Mesendoderm (in vitro differentiated cells): ENCODE measurements around the gene CDK11B.

ENCODE experiments used
- DNase-seq: peaks from one replicate; pipeline ENCODE4 v3.0.0; 2013
- H2AK5ac ChIP-seq: 2 replicates; pipeline ENCODE4 v1.6.1; 2013; ENCODE audit warnings: low read length, inconsistent platforms
- H2BK120ac ChIP-seq: 2 replicates; pipeline ENCODE4 v1.6.1; 2013; ENCODE audit warnings: low read depth, mild to moderate bottlenecking, low read length, moderate library complexity, mixed read lengths
- H2BK15ac ChIP-seq: replicated peaks from 2 replicates; pipeline ENCODE4 v1.6.1; 2013; ENCODE audit warnings: low read depth, mild to moderate bottlenecking, moderate library complexity
- H2BK5ac ChIP-seq: 2 replicates; pipeline ENCODE4 v1.6.1; 2013; ENCODE audit warnings: low read length, inconsistent platforms
- H3K18ac ChIP-seq: 2 replicates; pipeline ENCODE4 v1.6.1; 2013; ENCODE audit warnings: mild to moderate bottlenecking, low read length, mixed read lengths
- H3K23ac ChIP-seq: one replicate; pipeline ENCODE4 v1.6.1; 2013; ENCODE audit warnings: low read length
- H3K27ac ChIP-seq: 2 replicates; pipeline ENCODE4 v1.5.1; 2013; ENCODE audit warnings: low read depth, mild to moderate bottlenecking, inconsistent platforms, low read length, moderate library complexity
- H3K27me3 ChIP-seq: 2 replicates; pipeline ENCODE4 v1.6.1; 2013; ENCODE audit warnings: low read length, control low read depth, mild to moderate bottlenecking, inconsistent platforms; ENCODE audit not compliant: insufficient read depth, poor library complexity
- H3K36me3 ChIP-seq: 2 replicates; pipeline ENCODE4 v1.6.1; 2013; ENCODE audit warnings: low read length, inconsistent platforms; ENCODE audit not compliant: control insufficient read depth, insufficient read depth
- H3K4ac ChIP-seq: one replicate; pipeline ENCODE4 v1.6.1; 2013; ENCODE audit warnings: low read depth, mild to moderate bottlenecking, low read length, moderate library complexity
- H3K4me1 ChIP-seq: 2 replicates; pipeline ENCODE4 v1.6.1; 2013; ENCODE audit warnings: low read depth, low read length, inconsistent platforms; ENCODE audit not compliant: control insufficient read depth
- H3K4me2 ChIP-seq: 2 replicates; pipeline ENCODE4 v1.6.1; 2013; ENCODE audit warnings: low read length
- H3K4me3 ChIP-seq: 2 replicates; pipeline ENCODE4 v1.5.1; 2013; ENCODE audit warnings: mild to moderate bottlenecking, low read length
- H3K56ac ChIP-seq: one replicate; pipeline ENCODE4 v1.6.1; 2013; ENCODE audit warnings: low read length
- H3K79me1 ChIP-seq: 2 replicates; pipeline ENCODE4 v1.6.1; 2013; ENCODE audit warnings: low read length, inconsistent platforms
- H3K79me2 ChIP-seq: 2 replicates; pipeline ENCODE4 v1.6.1; 2013; ENCODE audit warnings: mild to moderate bottlenecking, low read length; ENCODE audit not compliant: control insufficient read depth, insufficient read depth
- H3K9ac ChIP-seq: 2 replicates; pipeline ENCODE4 v1.6.1; 2013; ENCODE audit warnings: low read length, inconsistent platforms
- H4K5ac ChIP-seq: one replicate; pipeline ENCODE4 v1.6.1; 2013; ENCODE audit warnings: low read length
- H4K8ac ChIP-seq: one replicate; pipeline ENCODE4 v1.6.1; 2013; ENCODE audit warnings: low read depth, mild to moderate bottlenecking, control low read depth, low read length, moderate library complexity
- WGBS: extraction: QIAGEN DNeasy Blood & Tissue Kit; methylation state at CpG from one replicate; pipeline ENCODE4 v1.1.7; 2013; ENCODE audit warnings: low lambda C conversion rate, missing lambda C conversion rate; ENCODE audit not compliant: insufficient coverage; ENCODE audit errors: extremely low coverage; 5-methylcytosine and 5-hydroxymethylcytosine counted together

Gene CDK11B

DNA sequence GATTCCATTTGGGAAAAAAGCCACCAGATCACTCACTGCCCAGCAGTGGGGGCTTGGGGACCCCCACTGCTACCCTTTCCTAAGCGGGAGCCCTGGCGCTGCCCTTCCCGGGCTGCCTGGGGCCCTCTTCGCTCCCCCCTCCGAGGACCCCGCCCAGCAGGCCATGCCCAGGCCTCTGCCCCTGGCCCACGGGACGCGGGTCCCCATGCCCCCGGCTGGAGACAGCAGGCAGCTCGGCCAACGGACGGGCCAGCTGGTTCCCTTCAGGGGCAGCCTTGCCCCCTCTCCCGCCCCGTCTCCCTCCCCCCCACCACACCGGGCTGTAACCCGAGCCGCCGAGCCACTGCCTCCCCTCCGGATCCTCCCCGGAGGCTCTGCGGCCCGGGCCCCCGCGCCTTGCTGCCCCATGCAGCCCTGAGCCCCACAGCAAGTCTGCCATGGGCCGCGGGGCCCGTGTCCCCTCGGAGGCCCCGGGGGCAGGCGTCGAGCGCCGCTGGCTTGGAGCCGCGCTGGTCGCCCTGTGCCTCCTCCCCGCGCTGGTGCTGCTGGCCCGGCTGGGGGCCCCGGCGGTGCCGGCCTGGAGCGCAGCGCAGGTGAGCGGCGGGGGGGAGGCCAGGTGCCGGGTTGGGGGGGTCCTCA is 26.9 kb downstream of the CDK11B start, which contains the start of gene MMP23B:
MMP23B (plus strand) TSS at position 392 of the 639 bp plus-strand sequence; CDS start at position 438, 46 bp downstream.
- peak within 1 kb of the TSS; percentile 19 for H3K4ac ChIP-seq
- WGBS: no CpG with 5 or more reads among the region's 48 CpGs
- H3K79me1 ChIP-seq: no peaks in the 10 kb centered on the region
- H3K23ac ChIP-seq: no peak within 1 kb of the TSS
- no peak within 1 kb of the TSS for H2BK15ac ChIP-seq
- peaks cover 2% of the 10 kb centered on the region for H3K27me3 ChIP-seq
- H3K79me2 ChIP-seq: no peaks in the 10 kb centered on the region
- no peak within 1 kb of the TSS for H4K8ac ChIP-seq
- no peak within 1 kb of the TSS for H2AK5ac ChIP-seq
- no peak within 1 kb of the TSS for H2BK5ac ChIP-seq
- peak within 1 kb of the TSS; percentile 59 for H3K9ac ChIP-seq
- no peak within 1 kb of the TSS for H3K27ac ChIP-seq
- peak; percentile 54 for DNase-seq
- peak within 1 kb of the TSS; percentile 50 for H3K56ac ChIP-seq
- peak within 1 kb of the TSS; percentile 82 for H3K18ac ChIP-seq
- H3K4me2 ChIP-seq: no peak within 1 kb of the TSS
- H3K4me3 ChIP-seq: no peak within 1 kb of the TSS
- H2BK120ac ChIP-seq: no peak within 1 kb of the TSS
- no peaks in the 10 kb centered on the region for H3K36me3 ChIP-seq
- no peak within 1 kb of the TSS for H4K5ac ChIP-seq
- H3K4me1 ChIP-seq: no peaks in the 10 kb centered on the region

- peak; percentile 46 for DNase-seq
- no CpG with 5 or more reads among the region's 79 CpGs for WGBS
- Histone ChIP-seq H2BK120ac (no peak overlapping the region), H3K4me1 (no peaks in the 10 kb centered on the region), H3K18ac (peak overlapping the region; percentile 82), H3K27me3 (peaks cover 2% of the 10 kb centered on the region), H3K23ac (no peak overlapping the region), H2BK15ac (no peak overlapping the region), H2AK5ac (no peak overlapping the region), H3K79me1 (no peaks in the 10 kb centered on the region), H3K9ac (peak overlapping the region; percentile 54), H3K56ac (peak overlapping the region; percentile 49), H2BK5ac (no peak overlapping the region), H4K5ac (no peak overlapping the region), H3K4ac (peak overlapping the region; percentile 19), H3K27ac (no peak overlapping the region), H3K4me3 (no peak overlapping the region), H4K8ac (no peak overlapping the region), H3K36me3 (no peaks in the 10 kb centered on the region), H3K4me2 (no peak overlapping the region), H3K79me2 (no peaks in the 10 kb centered on the region)
These were observed 27.6 kb downstream of the CDK11B start for GRCh38 chr1:1630965-1631781.

DNA sequence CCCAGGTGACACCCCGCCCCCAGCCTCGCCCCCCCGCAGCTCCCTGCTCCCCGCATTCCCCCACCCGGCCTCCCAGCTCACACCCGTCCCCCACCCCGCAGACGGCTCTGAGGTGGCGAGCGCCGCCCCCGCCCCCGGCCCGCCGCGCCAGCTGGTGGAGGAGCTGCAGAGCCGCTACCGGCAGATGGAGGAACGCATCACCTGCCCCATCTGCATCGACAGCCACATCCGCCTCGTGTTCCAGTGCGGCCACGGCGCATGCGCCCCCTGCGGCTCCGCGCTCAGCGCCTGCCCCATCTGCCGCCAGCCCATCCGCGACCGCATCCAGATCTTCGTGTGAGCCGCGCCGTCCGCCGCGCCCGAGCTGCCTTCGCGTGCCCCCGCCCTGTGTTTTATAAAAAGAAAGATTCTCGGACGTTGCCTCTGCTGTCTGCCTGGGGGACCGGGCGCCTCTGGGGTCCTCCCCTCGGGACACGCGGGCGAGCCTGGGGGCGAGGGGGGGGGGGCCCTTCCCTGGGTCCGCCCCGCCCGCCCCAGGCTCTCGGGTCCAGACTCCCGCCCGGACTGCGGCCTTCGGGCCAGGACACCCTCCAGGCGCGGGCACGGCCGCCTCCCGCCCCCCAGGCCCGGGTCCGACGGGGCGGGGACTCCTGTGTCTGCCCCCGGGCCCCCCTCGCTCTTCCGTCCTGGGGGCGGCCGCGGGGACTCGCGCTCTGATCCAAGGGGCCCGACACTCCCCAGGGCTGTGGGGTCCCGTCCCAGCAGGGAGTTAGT is 28.4 kb downstream of the CDK11B start:
- no peak overlapping the region for H2BK5ac ChIP-seq
- H3K56ac ChIP-seq: peak overlapping the region; percentile 60
- peak overlapping the region; percentile 6 for H3K27ac ChIP-seq
- no peaks in the 10 kb centered on the region for H3K4me1 ChIP-seq
- no peak overlapping the region for H3K23ac ChIP-seq
- H4K5ac ChIP-seq: no peak overlapping the region
- H3K27me3 ChIP-seq: peaks cover 2% of the 10 kb centered on the region
- no peak overlapping the region for H2BK15ac ChIP-seq
- no peak overlapping the region for H4K8ac ChIP-seq
- no peaks in the 10 kb centered on the region for H3K36me3 ChIP-seq
- no peak overlapping the region for H2BK120ac ChIP-seq
- peak overlapping the region; percentile 19 for H3K4ac ChIP-seq
- WGBS: no CpG with 5 or more reads among the region's 81 CpGs
- no peak overlapping the region for H3K4me2 ChIP-seq
- no peaks in the 10 kb centered on the region for H3K79me1 ChIP-seq
- no peak overlapping the region for H3K4me3 ChIP-seq
- no peak overlapping the region for H2AK5ac ChIP-seq
- peak; percentile 97 for DNase-seq
- peak overlapping the region; percentile 42 for H3K18ac ChIP-seq
- H3K9ac ChIP-seq: no peak overlapping the region
- H3K79me2 ChIP-seq: no peaks in the 10 kb centered on the region

- Histone ChIP-seq H2BK120ac (no peak overlapping the region), H3K4ac (no peak overlapping the region), H3K27ac (peak overlapping the region; percentile 33), H2BK15ac (no peak overlapping the region), H3K23ac (no peak overlapping the region), H3K4me3 (peak overlapping the region; percentile 43), H2AK5ac (no peak overlapping the region), H3K9ac (peak overlapping the region; percentile 79), H3K4me2 (peak overlapping the region; percentile 62), H3K4me1 (no peaks in the 10 kb centered on the region), H2BK5ac (no peak overlapping the region), H3K79me1 (no peaks in the 10 kb centered on the region), H4K8ac (no peak overlapping the region), H3K36me3 (no peaks in the 10 kb centered on the region), H4K5ac (no peak overlapping the region), H3K56ac (peak overlapping the region; percentile 87), H3K79me2 (no peaks in the 10 kb centered on the region), H3K27me3 (peaks cover 2% of the 10 kb centered on the region), H3K18ac (peak overlapping the region; percentile 42)
- DNase-seq: peak; percentile 83
- no CpG with 5 or more reads among the region's 48 CpGs for WGBS
These were observed 29.2 kb downstream of the CDK11B start for GRCh38 chr1:1629430-1630190.

- peak overlapping the region; percentile 43 for H3K4me3 ChIP-seq
- no peak overlapping the region for H2AK5ac ChIP-seq
- no peaks in the 10 kb centered on the region for H3K79me2 ChIP-seq
- WGBS: no CpG with 5 or more reads among the region's 53 CpGs
- H3K27me3 ChIP-seq: peaks cover 2% of the 10 kb centered on the region
- peak overlapping the region; percentile 42 for H3K18ac ChIP-seq
- H4K8ac ChIP-seq: no peak overlapping the region
- peak overlapping the region; percentile 62 for H3K4me2 ChIP-seq
- peak overlapping the region; percentile 79 for H3K9ac ChIP-seq
- H3K4me1 ChIP-seq: no peaks in the 10 kb centered on the region
- no peak overlapping the region for H2BK15ac ChIP-seq
- no peak overlapping the region for H2BK120ac ChIP-seq
- peak overlapping the region; percentile 33 for H3K27ac ChIP-seq
- H3K56ac ChIP-seq: peak overlapping the region; percentile 87
- no peak overlapping the region for H3K4ac ChIP-seq
- no peaks in the 10 kb centered on the region for H3K79me1 ChIP-seq
- H4K5ac ChIP-seq: no peak overlapping the region
- H3K23ac ChIP-seq: no peak overlapping the region
- H2BK5ac ChIP-seq: no peak overlapping the region
- no peaks in the 10 kb centered on the region for H3K36me3 ChIP-seq
- DNase-seq: peak; percentile 65
These were observed 29.9 kb downstream of the CDK11B start for GRCh38 chr1:1628754-1629429.
